Smooth muscle cell (in vitro differentiated cells): ENCODE data around the gene HOMER2. TPM values are rescaled to one million over a fixed set of nuclear protein-coding genes. Genes with fewer than 3 reads are reported as not detected.

Experiments used
- DNase-seq: peaks from one replicate; lab custom pipeline; 2025; ENCODE audit not compliant: unreplicated experiment; lab: John Stamatoyannopoulos, UW
- H2AFZ ChIP-seq: fragments of 200-600 bp; sonication (generic); 2 replicates; pipeline ENCODE4 v1.6.0; 2016; ENCODE audit warnings: antibody characterized with exemption, low read depth, mild to moderate bottlenecking
- H3F3A ChIP-seq: fragments of 200-600 bp; sonication (generic); 2 replicates; pipeline ENCODE4 v1.6.0; 2017; ENCODE audit warnings: antibody characterized with exemption, low read depth
- H3K27ac ChIP-seq: fragments of 200-600 bp; sonication (generic); 2 replicates; pipeline ENCODE4 v1.5.1; 2016; ENCODE audit warnings: low read depth, mild to moderate bottlenecking
- H3K27me3 ChIP-seq: fragments of 200-600 bp; sonication (generic); 2 replicates; pipeline ENCODE4 v1.6.1; 2016; ENCODE audit warnings: low read depth, mild to moderate bottlenecking
- H3K36me3 ChIP-seq: fragments of 200-600 bp; sonication (generic); 2 replicates; pipeline ENCODE4 v1.5.1; 2016; ENCODE audit warnings: low read depth
- H3K4me1 ChIP-seq: fragments of 200-600 bp; sonication (generic); 2 replicates; pipeline ENCODE4 v1.5.1; 2016; ENCODE audit warnings: low read depth
- H3K4me2 ChIP-seq: fragments of 200-600 bp; sonication (generic); 2 replicates; pipeline ENCODE4 v1.6.0; 2016; ENCODE audit warnings: mild to moderate bottlenecking
- H3K4me3 ChIP-seq: fragments of 200-600 bp; sonication (generic); 2 replicates; pipeline ENCODE4 v1.5.1; 2016; ENCODE audit warnings: mild to moderate bottlenecking
- H3K79me2 ChIP-seq: fragments of 200-600 bp; sonication (generic); 2 replicates; pipeline ENCODE4 v1.6.0; 2016; ENCODE audit warnings: low read depth, mild to moderate bottlenecking
- H3K9ac ChIP-seq: fragments of 200-600 bp; sonication (generic); 2 replicates; pipeline ENCODE4 v1.6.0; 2016; ENCODE audit warnings: low read depth
- H3K9me3 ChIP-seq: fragments of 200-600 bp; sonication (generic); replicated peaks from 2 replicates; pipeline ENCODE4 v1.5.1; 2016; ENCODE audit warnings: low read depth
- H4K20me1 ChIP-seq: fragments of 200-600 bp; sonication (generic); 2 replicates; pipeline ENCODE4 v1.6.0; 2016; ENCODE audit warnings: low read depth
- CTCF ChIP-seq: fragments of 200-600 bp; sonication (generic); IDR thresholded peaks from 2 replicates; pipeline ENCODE4 v1.5.1; 2017; ENCODE audit warnings: borderline replicate concordance, mild to moderate bottlenecking, antibody characterized with exemption; ENCODE audit not compliant: insufficient read depth, poor library complexity, severe bottlenecking
- WGBS: methylation state at CpG from one replicate; pipeline ENCODE4 v1.1.7; 2016; ENCODE audit warnings: low lambda C conversion rate; 5-methylcytosine and 5-hydroxymethylcytosine counted together
- polyA plus RNA-seq: library from polyadenylated mRNA; unstranded; fragments of >200 nt; fragmentation: Nextera tagmentation; extraction: Ambion mirVana; gene quantifications from 2 replicates; pipeline ENCODE4 v1.2.1, GENCODE V29; 2016
- total RNA-seq: library from RNA; depleted of rRNA; stranded (reverse); fragments of >200 nt; gene quantifications from 2 replicates; pipeline ENCODE4 v1.2.3, GENCODE V29; 2014

HOMER2 gene
- total and polyA plus RNA-seq, 2 experiments from 2014 or later: 3.1 to 18.8 TPM

DNA sequence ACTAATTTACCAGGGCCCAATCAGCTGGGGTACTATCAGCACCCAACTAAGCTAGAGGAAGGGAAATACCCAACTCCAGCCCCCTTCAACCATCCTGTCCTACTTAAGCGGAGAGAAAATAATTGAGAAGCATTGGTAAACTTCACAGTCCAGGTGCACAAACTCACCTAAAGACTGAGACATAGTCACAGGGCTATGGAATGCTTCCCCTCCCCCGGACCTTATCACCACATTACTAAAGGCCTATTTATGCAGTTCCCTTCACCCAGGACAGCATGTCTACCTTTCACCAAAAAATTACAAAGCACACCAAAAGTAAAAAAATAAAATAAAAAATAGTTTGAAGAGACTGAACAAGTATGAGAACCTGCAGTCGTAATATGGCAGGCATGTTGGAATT is 47.9 kb downstream of the HOMER2 start:
- DNase-seq: no peak
- Histone ChIP-seq H3K9ac (no peak overlapping the region), H2AFZ (no peak overlapping the region), H3K27ac (no peak overlapping the region), H4K20me1 (no peaks in the 10 kb centered on the region), H3K27me3 (peaks cover 3% of the 10 kb centered on the region), H3K36me3 (no peaks in the 10 kb centered on the region), H3K9me3 (no peaks in the 10 kb centered on the region), H3K4me2 (no peak overlapping the region), H3K4me1 (no peaks in the 10 kb centered on the region), H3K4me3 (no peak overlapping the region), H3K79me2 (no peaks in the 10 kb centered on the region), H3F3A (no peaks in the 10 kb centered on the region)
- no peak for TF ChIP-seq CTCF
- 89% methylated on average over 3 of the region's 3 CpGs for WGBS

- H3K4me2 ChIP-seq: no peak overlapping the region
- DNase-seq: no peak
- H3K9ac ChIP-seq: no peak overlapping the region
- H3K27me3 ChIP-seq: peaks cover 3% of the 10 kb centered on the region
- no peaks in the 10 kb centered on the region for H3K9me3 ChIP-seq
- H3K36me3 ChIP-seq: no peaks in the 10 kb centered on the region
- H4K20me1 ChIP-seq: no peaks in the 10 kb centered on the region
- no peak overlapping the region for H3K27ac ChIP-seq
- no peak overlapping the region for H2AFZ ChIP-seq
- no peaks in the 10 kb centered on the region for H3F3A ChIP-seq
- no peak for TF ChIP-seq CTCF
- no peaks in the 10 kb centered on the region for H3K79me2 ChIP-seq
- no peaks in the 10 kb centered on the region for H3K4me1 ChIP-seq
- H3K4me3 ChIP-seq: no peak overlapping the region
- WGBS: 95% methylated on average over 16 of the region's 16 CpGs
These were observed 49.0 kb downstream of the HOMER2 start for GRCh38 chr15:82903511-82903910.

DNA sequence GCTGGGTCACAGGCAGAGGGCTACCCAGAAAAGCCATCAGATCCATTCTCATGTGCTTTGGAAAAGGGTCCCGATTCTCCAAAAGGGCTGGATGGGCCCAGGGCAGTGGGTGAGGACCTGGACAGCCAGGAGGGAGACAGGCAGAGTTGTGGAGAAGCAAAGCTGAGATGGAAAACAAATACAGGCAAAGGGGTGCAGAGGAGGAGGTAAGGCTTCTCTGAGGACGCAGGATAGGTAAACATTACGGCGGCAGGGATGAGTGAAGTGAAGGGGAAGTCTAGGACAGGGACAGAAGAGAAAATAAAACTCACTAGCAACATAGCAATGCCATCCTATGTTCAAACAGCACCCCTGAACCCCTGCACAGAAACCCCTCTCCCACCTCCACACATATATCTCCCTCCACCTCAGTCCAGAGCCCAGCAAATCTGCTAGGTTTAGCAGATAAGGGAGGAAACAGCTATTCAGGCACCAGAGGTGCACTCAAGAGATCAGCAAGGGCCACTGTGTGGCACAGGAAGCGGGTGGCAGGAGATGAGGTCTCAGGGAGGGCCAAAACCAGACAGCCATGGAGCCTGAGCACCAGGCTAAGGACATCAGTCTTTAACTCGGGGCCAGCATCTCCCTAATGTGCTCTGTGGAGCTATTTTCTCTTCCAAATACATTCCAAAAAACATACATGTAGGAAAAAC is 51.3 kb downstream of the HOMER2 start:
- H3K4me3 ChIP-seq: no peak overlapping the region
- no peak overlapping the region for H3K4me2 ChIP-seq
- WGBS: 94% methylated on average over 6 of the region's 6 CpGs
- H3K9ac ChIP-seq: no peak overlapping the region
- DNase-seq: no peak
- H3K4me1 ChIP-seq: no peaks in the 10 kb centered on the region
- no peaks in the 10 kb centered on the region for H3K27me3 ChIP-seq
- no peaks in the 10 kb centered on the region for H4K20me1 ChIP-seq
- no peaks in the 10 kb centered on the region for H3F3A ChIP-seq
- no peak for TF ChIP-seq CTCF
- H3K27ac ChIP-seq: no peak overlapping the region
- no peaks in the 10 kb centered on the region for H3K79me2 ChIP-seq
- no peaks in the 10 kb centered on the region for H3K9me3 ChIP-seq
- H2AFZ ChIP-seq: no peak overlapping the region
- no peaks in the 10 kb centered on the region for H3K36me3 ChIP-seq

DNA sequence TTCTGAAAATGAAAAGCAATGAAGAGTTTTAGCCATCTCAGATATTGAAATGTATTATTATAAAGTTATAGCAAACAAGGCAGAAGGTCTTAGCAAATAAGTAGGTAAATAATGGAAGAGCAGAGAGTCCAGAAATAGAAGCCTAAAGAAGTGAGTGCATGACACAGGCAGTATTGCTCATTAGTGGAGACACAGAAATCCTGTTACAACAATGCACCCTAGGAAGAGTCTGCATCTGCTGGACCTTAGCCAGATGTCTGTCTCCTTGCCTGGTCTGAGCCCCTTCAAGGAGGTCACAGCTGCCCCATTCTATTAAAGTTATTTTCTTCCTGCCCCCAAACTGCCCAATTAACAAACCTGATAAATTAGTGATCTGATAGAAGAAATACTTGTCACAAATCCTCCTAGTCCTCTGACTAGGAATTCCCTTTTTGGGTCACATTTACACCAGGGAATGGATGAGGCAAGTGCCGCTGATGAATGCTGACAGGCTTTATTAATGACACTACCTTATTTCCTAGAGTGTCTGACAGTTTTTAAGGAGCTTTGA is 51.9 kb downstream of the HOMER2 start:
- no peaks in the 10 kb centered on the region for H3K4me1 ChIP-seq
- 0% methylated on average over 1 of the region's 1 CpG for WGBS
- no peak overlapping the region for H3K4me3 ChIP-seq
- no peak for TF ChIP-seq CTCF
- DNase-seq: no peak
- no peaks in the 10 kb centered on the region for H3K27me3 ChIP-seq
- no peaks in the 10 kb centered on the region for H3K79me2 ChIP-seq
- H3K36me3 ChIP-seq: no peaks in the 10 kb centered on the region
- no peaks in the 10 kb centered on the region for H3F3A ChIP-seq
- H3K9me3 ChIP-seq: no peaks in the 10 kb centered on the region
- H2AFZ ChIP-seq: no peak overlapping the region
- H3K27ac ChIP-seq: no peak overlapping the region
- H4K20me1 ChIP-seq: no peaks in the 10 kb centered on the region
- H3K4me2 ChIP-seq: no peak overlapping the region
- no peak overlapping the region for H3K9ac ChIP-seq
